ENCODE results near the gene PDCD2L. TPM values are rescaled to one million over a fixed set of nuclear protein-coding genes. Genes with fewer than 3 reads are reported as not detected.

The PDCD2L gene
- total and polyA plus RNA-seq, 9 of the 15 experiments (the other 6 are each of a cell fraction or from before 2014, with no cell fraction given) = 12.1 to 68.5 (median 56.3) TPM

- no peak overlapping the region for H3K9ac ChIP-seq (ENCODE audit: insufficient read depth in 1 of 2, low read depth in 2 of 2, low read length in 2 of 2)
- H3K79me2 ChIP-seq (ENCODE audit: control insufficient read depth, insufficient read depth, low read length) = 0 out of 3 replicates have a peak, but pooled peaks cover 5% of the 10 kb centered on the region
- no peak for ATAC-seq
- no peaks in the 10 kb centered on the region for H3K4me1 ChIP-seq (replicated peaks in 1 of 2; ENCODE audit: control insufficient read depth in 2 of 2, insufficient read depth in 2 of 2, low read length in 2 of 2)
- no peak overlapping the region for H3K4me3 ChIP-seq
- TF ChIP-seq SIX5 (IDR thresholded peaks at IDR 0.05; ENCODE audit: borderline replicate concordance in 1 of 2, insufficient read depth in 1 of 2, low read depth in 1 of 2, low read length in 2 of 2) = no peak
- TF ChIP-seq ARNT (IDR thresholded peaks at IDR 0.05) = no peak
- no peak for TF ChIP-seq ETV1 (tag; conservative IDR thresholded peaks at IDR 0.05; ENCODE audit: low read depth)
- no peak for TF ChIP-seq CBX2 (IDR thresholded peaks at IDR 0.05; ENCODE audit: insufficient read depth, low read length, poor library complexity, severe bottlenecking)
- no peak for TF ChIP-seq HLTF (IDR thresholded peaks at IDR 0.05)
- TF ChIP-seq ZBTB17 (CRISPR knock-in tag; IDR thresholded peaks at IDR 0.05) = no peak
- TF ChIP-seq ZNF134 (CRISPR knock-in tag; conservative IDR thresholded peaks at IDR 0.05) = no peak
- no peak for TF ChIP-seq ZNF24 (IDR thresholded peaks at IDR 0.05)
- in situ Hi-C loops (cut with MboI) = no loop called here
- no peaks in the 10 kb centered on the region for H3K27me3 ChIP-seq (ENCODE audit: control insufficient read depth in 2 of 2, insufficient read depth in 2 of 2, low read length in 2 of 2)
- intact Hi-C loops (cut with micrococcal nuclease) = no loop called here
- H3K9me3 ChIP-seq (replicated peaks; ENCODE audit: control insufficient read depth, insufficient read depth, low read depth, low read length) = no peaks in the 10 kb centered on the region
- H4K20me1 ChIP-seq (replicated peaks; ENCODE audit: control insufficient read depth, insufficient read depth, low read length) = no peaks in the 10 kb centered on the region
- POLR2A ChIA-PET = interaction anchor here (0.5 to 2.4 kb wide), 3 partner anchors 8 to 12 kb away, joined by 3 to 10 read pairs (median 3); partner anchors contain the start of gene UBA2
- no peak for DNase-seq (ENCODE audit: extremely low read depth in 1 of 4, low spot score in 3 of 4)
- no peak overlapping the region for H3K27ac ChIP-seq (ENCODE audit: extremely low read depth, low read depth, low read length)
- no peak for FAIRE-seq
- 94% methylated on average over 7 of the region's 7 CpGs for WGBS (ENCODE audit: insufficient coverage, low coverage, missing lambda C conversion rate)
- no peak overlapping the region for H2AFZ ChIP-seq (ENCODE audit: low read depth, low read length)
- CTCF ChIA-PET (ENCODE audit: low intra/inter-chr PET ratio) = no interaction called here
- BruUV-seq (replicated peaks) = no TSS peak
- H3K9me1 ChIP-seq (ENCODE audit: control insufficient read depth, insufficient read depth, low read length) = no peaks in the 10 kb centered on the region
- no peak overlapping the region for H3K4me2 ChIP-seq (ENCODE audit: insufficient read depth, low read length)
- peaks cover 86% of the 10 kb centered on the region for H3K36me3 ChIP-seq (ENCODE audit: control insufficient read depth, insufficient read depth, low read length)
Observed at GRCh38 chr19:34416021-34416545, 11.9 kb downstream of the PDCD2L start.

Measured in K562 (cell line).